Mucosa of rectum (tissue), 2 donors: ENCODE results near the gene PLEK2.
A peak's percentile ranks its signal among the peaks of the same experiment; 100 is the strongest.

Source experiments
- H3K27ac ChIP-seq, 2 donors: one replicate each; pipeline ENCODE4 v1.7.0; 2013; ENCODE audit warnings: inconsistent platforms in 2 of 2, low read depth in 2 of 2, low read length in 2 of 2
- H3K27me3 ChIP-seq, 2 donors: one replicate each; pipeline ENCODE4 v1.7.0; 2013; ENCODE audit warnings: low read length in 2 of 2; ENCODE audit not compliant: control insufficient read depth in 2 of 2, insufficient read depth in 2 of 2
- H3K36me3 ChIP-seq, 2 donors: one replicate each; pipeline ENCODE4 v1.7.0; 2013; ENCODE audit warnings: low read length in 2 of 2; ENCODE audit not compliant: control insufficient read depth in 2 of 2, insufficient read depth in 2 of 2
- H3K4me1 ChIP-seq, 2 donors: one replicate each; pipeline ENCODE4 v1.7.0; 2013; ENCODE audit warnings: low read length in 2 of 2, mild to moderate bottlenecking in 1 of 2; ENCODE audit not compliant: control insufficient read depth in 2 of 2, insufficient read depth in 2 of 2
- H3K4me3 ChIP-seq, 2 donors: one replicate each; pipeline ENCODE4 v1.7.0; 2013; ENCODE audit warnings: low read length in 2 of 2
- H3K9ac ChIP-seq, 2 donors: one replicate each; pipeline ENCODE4 v1.7.0; 2013; ENCODE audit warnings: low read length in 2 of 2, low read depth in 1 of 2, mild to moderate bottlenecking in 1 of 2
- H3K9me3 ChIP-seq, 2 donors: one replicate each; pipeline ENCODE4 v1.7.0; 2013; ENCODE audit warnings: low read length in 2 of 2; ENCODE audit not compliant: control insufficient read depth in 2 of 2
- donor health status: healthy.
- donor health status: Normal muscosa, but diverticular disease.

The PLEK2 gene

DNA sequence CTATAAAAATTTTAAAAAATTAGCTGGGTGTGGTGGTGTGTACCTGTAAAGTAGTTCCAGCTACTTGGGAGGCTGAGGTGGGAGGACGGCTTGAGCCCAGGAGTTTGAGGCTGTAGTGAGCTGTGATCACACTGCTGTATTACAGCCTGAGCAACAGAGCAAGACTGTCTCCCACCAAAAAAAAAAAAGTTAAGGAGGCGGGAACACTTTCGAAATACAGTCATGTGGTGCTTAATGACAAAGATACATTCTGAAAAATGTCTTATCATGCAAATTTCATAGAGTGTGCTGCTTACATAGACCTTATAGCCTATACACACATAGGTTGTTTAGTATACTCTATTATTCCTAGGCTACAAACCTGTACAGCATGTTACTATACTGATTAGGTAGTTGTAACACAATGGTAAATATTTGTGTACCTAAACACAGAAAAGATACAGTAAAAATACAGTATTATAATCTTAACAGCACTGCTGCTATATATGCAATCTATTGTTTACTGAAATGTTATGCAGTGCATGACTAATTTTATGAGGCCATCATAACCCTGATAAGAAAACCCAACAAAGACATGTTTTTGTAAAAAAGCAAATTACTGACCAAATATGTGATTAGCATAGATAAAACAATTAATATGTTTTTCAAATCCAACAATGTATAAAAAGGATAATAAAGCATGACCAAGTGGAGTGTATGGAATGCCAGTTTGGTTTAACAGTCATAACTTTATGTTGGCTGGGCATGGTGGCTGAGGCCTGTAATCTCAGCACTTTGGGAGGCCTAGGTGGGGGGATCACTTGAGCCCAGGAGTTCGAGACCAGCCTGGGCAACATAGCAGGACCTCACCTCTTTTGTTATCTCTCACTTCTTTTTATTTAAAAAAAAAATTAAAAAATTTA is 40.5 kb downstream of the PLEK2 start:
- H3K9me3 ChIP-seq = no peaks in the 10 kb centered on the region
- no peak overlapping the region for H3K4me3 ChIP-seq
- H3K9ac ChIP-seq = no peak overlapping the region
- peaks cover 66 to 70% of the 10 kb centered on the region in 2 donors for H3K36me3 ChIP-seq
- H3K27me3 ChIP-seq = no peaks in the 10 kb centered on the region
- H3K4me1 ChIP-seq = no peaks in the 10 kb centered on the region
- H3K27ac ChIP-seq = no peak overlapping the region

- no peak overlapping the region for H3K4me3 ChIP-seq
- peaks cover 64 to 70% of the 10 kb centered on the region in 2 donors for H3K36me3 ChIP-seq
- no peak overlapping the region for H3K27ac ChIP-seq
- H3K9me3 ChIP-seq = no peaks in the 10 kb centered on the region
- H3K27me3 ChIP-seq = no peaks in the 10 kb centered on the region
- no peaks in the 10 kb centered on the region for H3K4me1 ChIP-seq
- no peak overlapping the region for H3K9ac ChIP-seq
These were observed 41.1 kb downstream of the PLEK2 start for GRCh38 chr14:67370830-67371229.

- Histone ChIP-seq H3K4me1 (peaks cover 9 to 13% of the 10 kb centered on the region in 2 donors), H3K4me3 (no peak overlapping the region), H3K27ac (no peak overlapping the region), H3K9ac (no peak overlapping the region), H3K9me3 (no peaks in the 10 kb centered on the region), H3K36me3 (peaks cover 46 to 47% of the 10 kb centered on the region in 2 donors), H3K27me3 (no peaks in the 10 kb centered on the region)
These were observed 46.5 kb downstream of the PLEK2 start for GRCh38 chr14:67365476-67365875.

GRCh38 chr14:67360470-67361206 is 51.3 kb downstream of the PLEK2 start:
- Histone ChIP-seq H3K4me3 (peak overlapping the region; percentile 99), H3K9ac (peak overlapping the region; percentile 91 to 97), H3K27ac (peak overlapping the region; percentile 97), H3K27me3 (no peaks in the 10 kb centered on the region), H3K9me3 (no peaks in the 10 kb centered on the region), H3K4me1 (peaks cover 17 to 19% of the 10 kb centered on the region in 2 donors), H3K36me3 (peaks cover 12 to 13% of the 10 kb centered on the region in 2 donors)

DNA sequence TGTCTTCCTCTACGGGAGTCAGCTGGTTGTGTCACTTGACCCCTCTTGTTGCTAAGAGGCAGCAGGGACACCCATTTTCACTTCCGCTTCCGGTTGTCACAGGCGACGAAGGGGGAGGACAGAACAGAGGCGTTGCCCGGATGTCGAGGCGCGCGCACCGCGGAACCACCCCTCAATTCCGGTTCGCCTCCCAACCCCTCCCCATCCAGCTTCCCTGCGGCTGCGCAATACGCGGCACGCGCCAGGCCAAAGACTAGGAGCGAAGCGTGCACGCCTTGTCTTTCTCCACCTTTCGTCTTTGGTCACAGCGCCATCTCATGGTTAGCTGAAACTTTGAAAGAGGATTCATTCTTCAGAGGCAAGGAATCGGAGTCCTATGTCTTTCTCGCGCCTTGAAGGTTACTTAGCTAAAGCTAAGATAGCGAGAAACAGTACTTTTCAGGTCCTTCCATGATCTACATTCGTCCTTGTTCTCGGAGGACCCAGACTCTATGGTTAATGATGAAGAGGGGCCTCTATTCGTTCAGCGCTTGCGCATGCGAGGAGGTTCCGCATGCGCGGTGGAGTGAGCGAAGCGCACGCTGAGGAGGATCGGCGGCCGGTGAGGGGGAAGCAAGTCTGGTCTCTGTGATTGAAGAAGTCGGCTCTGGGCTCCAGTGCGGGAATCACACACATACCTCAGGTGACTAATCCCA is 52.0 kb downstream of the PLEK2 start, which contains the start of the genes ATP6V1D and EIF2S1:
ATP6V1D (minus strand) TSS at position 30 of the 695 bp plus-strand sequence. CDS start 106 bp downstream, outside the sequence.
EIF2S1 (plus strand) TSS at position 554 of the 695 bp plus-strand sequence. CDS start 4,440 bp downstream, outside the sequence.
- Histone ChIP-seq H3K4me3 (peak within 1 kb of the TSS; percentile 99), H3K27ac (peak within 1 kb of the TSS; percentile 97), H3K9ac (peak within 1 kb of the TSS; percentile 91 to 97), H3K4me1 (peaks cover 17 to 19% of the 10 kb centered on the region in 2 donors), H3K36me3 (peaks cover 4 to 6% of the 10 kb centered on the region in 2 donors), H3K27me3 (no peaks in the 10 kb centered on the region), H3K9me3 (no peaks in the 10 kb centered on the region)

GRCh38 chr14:67358924-67359774 is 52.8 kb downstream of the PLEK2 start:
- peak overlapping the region; percentile 85 to 99 for H3K4me3 ChIP-seq

GRCh38 chr14:67357969-67358354 is 54.0 kb downstream of the PLEK2 start:
- Histone ChIP-seq H3K36me3 (peaks cover 2 to 5% of the 10 kb centered on the region in 2 donors), H3K27me3 (no peaks in the 10 kb centered on the region), H3K4me3 (peak overlapping the region in 1 of 2 donors; percentile 85), H3K4me1 (peaks cover 17 to 19% of the 10 kb centered on the region in 2 donors), H3K9me3 (no peaks in the 10 kb centered on the region), H3K27ac (no peak overlapping the region), H3K9ac (no peak overlapping the region)

More at GRCh38 chr14:67358924-67359774, 52.8 kb downstream of the PLEK2 start:
- Histone ChIP-seq H3K4me1 (peaks cover 17 to 19% of the 10 kb centered on the region in 2 donors), H3K9me3 (no peaks in the 10 kb centered on the region), H3K9ac (peak overlapping the region; percentile 83 to 95), H3K36me3 (peaks cover 0 to 3% of the 10 kb centered on the region in 2 donors), H3K27me3 (no peaks in the 10 kb centered on the region), H3K27ac (peak overlapping the region; percentile 78 to 97)

- H3K4me3 ChIP-seq = no peak overlapping the region
These were observed 54.6 kb downstream of the PLEK2 start for GRCh38 chr14:67357186-67357968.

More at GRCh38 chr14:67357186-67357968, 54.6 kb downstream of the PLEK2 start:
- H3K36me3 ChIP-seq = peaks cover 2 to 3% of the 10 kb centered on the region in 2 donors
- H3K27ac ChIP-seq = no peak overlapping the region
- H3K9me3 ChIP-seq = no peaks in the 10 kb centered on the region
- H3K27me3 ChIP-seq = no peaks in the 10 kb centered on the region
- H3K9ac ChIP-seq = no peak overlapping the region
- H3K4me1 ChIP-seq = peaks cover 16 to 17% of the 10 kb centered on the region in 2 donors
